Mucosa of rectum (tissue), 2 donors: ENCODE results near the gene TMEM26.

Source experiments
- H3K27ac ChIP-seq, 2 donors: one replicate each; pipeline ENCODE4 v1.7.0; 2013; ENCODE audit warnings: inconsistent platforms in 2 of 2, low read depth in 2 of 2, low read length in 2 of 2
- H3K27me3 ChIP-seq, 2 donors: one replicate each; pipeline ENCODE4 v1.7.0; 2013; ENCODE audit warnings: low read length in 2 of 2; ENCODE audit not compliant: control insufficient read depth in 2 of 2, insufficient read depth in 2 of 2
- H3K36me3 ChIP-seq, 2 donors: one replicate each; pipeline ENCODE4 v1.7.0; 2013; ENCODE audit warnings: low read length in 2 of 2; ENCODE audit not compliant: control insufficient read depth in 2 of 2, insufficient read depth in 2 of 2
- H3K4me1 ChIP-seq, 2 donors: one replicate each; pipeline ENCODE4 v1.7.0; 2013; ENCODE audit warnings: low read length in 2 of 2, mild to moderate bottlenecking in 1 of 2; ENCODE audit not compliant: control insufficient read depth in 2 of 2, insufficient read depth in 2 of 2
- H3K4me3 ChIP-seq, 2 donors: one replicate each; pipeline ENCODE4 v1.7.0; 2013; ENCODE audit warnings: low read length in 2 of 2
- H3K9ac ChIP-seq, 2 donors: one replicate each; pipeline ENCODE4 v1.7.0; 2013; ENCODE audit warnings: low read length in 2 of 2, low read depth in 1 of 2, mild to moderate bottlenecking in 1 of 2
- H3K9me3 ChIP-seq, 2 donors: one replicate each; pipeline ENCODE4 v1.7.0; 2013; ENCODE audit warnings: low read length in 2 of 2; ENCODE audit not compliant: control insufficient read depth in 2 of 2
- donor health status: healthy.
- donor health status: Normal muscosa, but diverticular disease.

Gene TMEM26

GRCh38 chr10:61438141-61438988, 14.8 kb downstream of the TMEM26 start:
- Histone ChIP-seq H3K4me1 (no peaks in the 10 kb centered on the region), H3K4me3 (no peak overlapping the region), H3K27ac (no peak overlapping the region), H3K27me3 (no peaks in the 10 kb centered on the region), H3K9me3 (no peaks in the 10 kb centered on the region), H3K36me3 (no peaks in the 10 kb centered on the region), H3K9ac (no peak overlapping the region)

- H3K36me3 ChIP-seq = peaks cover 0 to 2% of the 10 kb centered on the region in 2 donors
- no peak overlapping the region for H3K9ac ChIP-seq
- H3K4me1 ChIP-seq = no peaks in the 10 kb centered on the region
- H3K27me3 ChIP-seq = no peaks in the 10 kb centered on the region
- H3K4me3 ChIP-seq = no peak overlapping the region
- no peaks in the 10 kb centered on the region for H3K9me3 ChIP-seq
- H3K27ac ChIP-seq = no peak overlapping the region
Observed at GRCh38 chr10:61423178-61423577, 30.0 kb downstream of the TMEM26 start.

GRCh38 chr10:61417661-61418060, 35.5 kb downstream of the TMEM26 start:
- Histone ChIP-seq H3K27me3 (no peaks in the 10 kb centered on the region), H3K4me3 (no peak overlapping the region), H3K9ac (no peak overlapping the region), H3K27ac (no peak overlapping the region), H3K9me3 (no peaks in the 10 kb centered on the region), H3K4me1 (no peaks in the 10 kb centered on the region), H3K36me3 (peaks cover 0 to 2% of the 10 kb centered on the region in 2 donors)

- no peaks in the 10 kb centered on the region for H3K36me3 ChIP-seq
- H3K27me3 ChIP-seq = no peaks in the 10 kb centered on the region
- H3K27ac ChIP-seq = no peak overlapping the region
Observed at GRCh38 chr10:61415824-61416223, 37.4 kb downstream of the TMEM26 start.

GRCh38 chr10:61411706-61412105, 41.5 kb downstream of the TMEM26 start:
- H3K27me3 ChIP-seq = no peaks in the 10 kb centered on the region
- no peaks in the 10 kb centered on the region for H3K36me3 ChIP-seq
- H3K9me3 ChIP-seq = no peaks in the 10 kb centered on the region
- no peak overlapping the region for H3K27ac ChIP-seq
- H3K9ac ChIP-seq = no peak overlapping the region
- H3K4me3 ChIP-seq = no peak overlapping the region
- no peaks in the 10 kb centered on the region for H3K4me1 ChIP-seq

More at GRCh38 chr10:61415824-61416223, 37.4 kb downstream of the TMEM26 start:
- no peak overlapping the region for H3K4me3 ChIP-seq
- H3K9ac ChIP-seq = no peak overlapping the region
- no peaks in the 10 kb centered on the region for H3K4me1 ChIP-seq
- no peaks in the 10 kb centered on the region for H3K9me3 ChIP-seq

GRCh38 chr10:61410353-61411070, 42.7 kb downstream of the TMEM26 start:
- no peaks in the 10 kb centered on the region for H3K9me3 ChIP-seq
- no peak overlapping the region for H3K4me3 ChIP-seq
- H3K36me3 ChIP-seq = no peaks in the 10 kb centered on the region
- H3K27me3 ChIP-seq = no peaks in the 10 kb centered on the region
- no peak overlapping the region for H3K9ac ChIP-seq
- H3K27ac ChIP-seq = no peak overlapping the region
- no peaks in the 10 kb centered on the region for H3K4me1 ChIP-seq

- Histone ChIP-seq H3K9me3 (no peaks in the 10 kb centered on the region), H3K4me1 (no peaks in the 10 kb centered on the region)
Observed at GRCh38 chr10:61409157-61409556, 44.0 kb downstream of the TMEM26 start.

GRCh38 chr10:61408105-61408504, 45.1 kb downstream of the TMEM26 start:
- H3K36me3 ChIP-seq = no peaks in the 10 kb centered on the region
- H3K4me3 ChIP-seq = no peak overlapping the region
- H3K27me3 ChIP-seq = no peaks in the 10 kb centered on the region
- no peaks in the 10 kb centered on the region for H3K9me3 ChIP-seq
- H3K9ac ChIP-seq = no peak overlapping the region
- H3K27ac ChIP-seq = no peak overlapping the region
- no peaks in the 10 kb centered on the region for H3K4me1 ChIP-seq

More at GRCh38 chr10:61409157-61409556, 44.0 kb downstream of the TMEM26 start:
- no peaks in the 10 kb centered on the region for H3K36me3 ChIP-seq
- no peaks in the 10 kb centered on the region for H3K27me3 ChIP-seq
- H3K27ac ChIP-seq = no peak overlapping the region
- H3K9ac ChIP-seq = no peak overlapping the region
- H3K4me3 ChIP-seq = no peak overlapping the region

- Histone ChIP-seq H3K4me1 (no peaks in the 10 kb centered on the region), H3K27ac (no peak overlapping the region), H3K4me3 (no peak overlapping the region)
Observed at GRCh38 chr10:61406736-61407135, 46.4 kb downstream of the TMEM26 start.

GRCh38 chr10:61406242-61406641, 46.9 kb downstream of the TMEM26 start:
- Histone ChIP-seq H3K27me3 (no peaks in the 10 kb centered on the region), H3K27ac (no peak overlapping the region), H3K4me3 (no peak overlapping the region), H3K4me1 (no peaks in the 10 kb centered on the region), H3K9ac (no peak overlapping the region), H3K36me3 (no peaks in the 10 kb centered on the region), H3K9me3 (no peaks in the 10 kb centered on the region)

More at GRCh38 chr10:61406736-61407135, 46.4 kb downstream of the TMEM26 start:
- Histone ChIP-seq H3K9ac (no peak overlapping the region), H3K27me3 (no peaks in the 10 kb centered on the region), H3K36me3 (no peaks in the 10 kb centered on the region), H3K9me3 (no peaks in the 10 kb centered on the region)
